HG02870 (cell line): ENCODE results near the gene OR6C1.
"Not testable (repeated sequence)": the region's sequence is repeated elsewhere in the genome, so short reads cannot be mapped to it uniquely, and the experiment has no call there.

Experiments used
- ATAC-seq: cut with Tn5 transposase; IDR thresholded peaks from one replicate; pipeline ENCODE4 v1.9.1; 2021; ENCODE audit warnings: mild to moderate bottlenecking, moderate library complexity; ENCODE audit not compliant: unreplicated experiment

The OR6C1 gene

DNA sequence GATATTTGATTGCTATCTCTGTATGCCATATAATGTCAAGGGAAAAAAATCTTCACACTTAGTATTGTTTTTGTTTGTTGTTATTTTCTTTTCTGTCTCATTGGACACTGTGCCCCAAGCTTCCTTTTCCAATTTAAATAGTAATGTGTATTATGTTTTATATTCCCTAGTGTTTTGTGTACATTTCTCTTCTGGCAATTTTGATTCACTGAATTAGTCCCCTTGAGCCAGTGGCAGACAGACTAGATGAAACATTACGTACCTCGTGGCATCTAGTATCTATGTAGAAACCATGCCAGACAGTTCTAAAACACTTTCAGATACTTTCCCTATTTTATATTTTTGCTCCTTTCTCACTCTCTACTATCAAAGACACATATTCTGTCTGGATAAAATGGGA lies at the start of gene OR6C1:
Gene OR6C1 (plus strand): TSS at position 301 of the 400 bp plus-strand sequence. CDS start 6,257 bp downstream, outside the sequence.
- ATAC-seq: no peak

GRCh38 chr12:55280991-55281390 lies 33.2 kb upstream of the OR6C1 start:
- ATAC-seq: no peak

DNA sequence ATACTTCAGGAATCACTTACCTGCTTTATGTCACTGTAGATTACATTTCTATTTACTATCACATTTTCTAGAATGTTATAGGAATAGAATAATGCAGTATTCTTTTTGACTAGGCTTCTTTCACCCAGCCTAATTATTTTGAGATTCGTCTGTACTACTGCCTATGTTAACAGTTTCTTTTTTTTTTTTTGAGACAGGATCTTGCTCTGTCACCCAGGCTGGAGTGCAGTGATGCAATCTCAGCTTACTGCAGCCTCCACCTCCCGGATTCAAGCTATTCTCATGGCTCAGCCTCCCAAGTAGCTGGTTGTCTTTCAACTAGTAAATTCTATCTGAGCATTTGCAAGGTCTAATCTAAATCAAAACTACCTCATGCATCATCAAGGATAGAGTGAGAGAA lies 24.1 kb upstream of the OR6C1 start:
- no peak for ATAC-seq

DNA sequence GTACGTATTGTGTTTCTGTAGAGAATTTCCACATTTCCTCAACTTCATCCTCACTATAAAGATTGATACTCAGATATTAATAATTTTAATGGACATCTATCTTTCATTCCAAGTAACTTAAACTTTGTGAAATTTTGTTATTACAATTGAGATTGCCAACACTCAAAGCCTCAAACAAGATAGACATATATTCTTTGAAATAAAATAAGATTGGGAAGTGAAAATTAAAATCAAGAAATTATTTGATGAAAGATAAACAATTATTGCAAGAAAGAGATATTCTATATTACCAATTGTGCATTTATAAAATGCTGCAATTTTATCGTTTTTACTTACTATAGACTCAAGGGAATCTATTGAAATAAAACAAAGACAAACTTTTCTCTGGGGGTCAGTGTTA lies 17.7 kb upstream of the OR6C1 start, which contains the start of gene OR6C6:
Gene OR6C6 (minus strand): TSS at position 101 of the 400 bp plus-strand sequence. CDS start 1,337 bp downstream, outside the sequence.
- no peak for ATAC-seq

DNA sequence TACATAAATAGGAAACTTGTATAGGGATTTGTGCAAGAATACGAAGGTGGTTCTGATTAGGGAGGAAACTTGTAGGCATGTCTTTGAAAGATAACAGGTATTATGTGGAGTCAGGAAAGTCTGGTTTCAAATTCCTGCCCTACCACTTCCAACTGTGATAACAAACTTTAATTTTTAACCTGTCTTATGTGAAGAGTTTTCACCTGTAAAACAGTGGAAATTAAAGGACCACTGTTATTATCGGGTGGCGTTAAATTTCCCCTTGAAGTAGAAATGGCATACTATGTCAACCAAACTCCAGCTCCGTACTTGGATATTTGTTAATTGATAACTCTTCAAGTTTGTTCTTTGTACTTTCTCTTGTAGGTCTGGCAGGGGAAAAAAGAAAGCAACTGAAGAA lies 6.1 kb downstream of the OR6C1 start:
- no peak for ATAC-seq

DNA sequence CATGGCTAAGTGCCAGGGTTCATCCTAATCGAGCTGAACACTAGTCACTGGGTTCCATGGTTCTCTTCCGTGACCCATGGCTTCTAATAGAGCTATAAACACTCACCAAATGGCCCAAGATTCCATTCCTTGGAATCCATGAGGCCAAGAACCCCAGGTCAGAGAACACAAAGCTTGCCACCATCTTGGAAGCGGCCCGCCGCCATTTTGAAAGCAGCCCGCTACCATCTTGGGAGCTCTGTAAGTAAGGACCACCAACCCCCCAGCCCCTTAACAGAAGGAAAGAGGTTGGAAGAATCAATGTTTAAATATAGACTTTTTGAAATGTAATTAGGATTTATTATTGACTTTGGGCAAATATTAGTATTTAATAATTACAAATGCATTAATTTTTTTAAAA lies 11.7 kb downstream of the OR6C1 start:
- ATAC-seq: not testable (repeated sequence)

DNA sequence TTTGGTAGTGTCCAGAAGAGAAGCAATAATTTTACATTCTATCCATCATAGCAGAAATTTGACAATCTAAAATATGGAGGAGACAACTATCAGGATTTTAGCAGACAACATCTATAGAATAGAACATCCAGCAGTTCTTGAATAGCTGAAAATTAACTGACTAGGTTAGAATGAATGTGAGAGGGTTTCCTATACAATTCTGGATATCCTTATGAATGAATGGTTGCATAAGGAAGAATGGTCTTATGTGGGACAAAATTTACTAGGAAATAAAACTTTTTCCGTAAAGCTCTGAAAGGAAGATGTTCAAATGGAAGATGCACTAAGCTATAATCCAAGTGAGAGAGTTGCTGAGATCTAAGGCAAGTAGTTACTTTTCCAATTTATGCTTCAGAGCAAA lies 16.3 kb downstream of the OR6C1 start, which contains the start of gene OR6C3:
Gene OR6C3 (plus strand): TSS at position 301 of the 400 bp plus-strand sequence. CDS start 955 bp downstream, outside the sequence.
- ATAC-seq: no peak

- ATAC-seq: no peak
Observed at GRCh38 chr12:55336002-55336401, 21.9 kb downstream of the OR6C1 start.

DNA sequence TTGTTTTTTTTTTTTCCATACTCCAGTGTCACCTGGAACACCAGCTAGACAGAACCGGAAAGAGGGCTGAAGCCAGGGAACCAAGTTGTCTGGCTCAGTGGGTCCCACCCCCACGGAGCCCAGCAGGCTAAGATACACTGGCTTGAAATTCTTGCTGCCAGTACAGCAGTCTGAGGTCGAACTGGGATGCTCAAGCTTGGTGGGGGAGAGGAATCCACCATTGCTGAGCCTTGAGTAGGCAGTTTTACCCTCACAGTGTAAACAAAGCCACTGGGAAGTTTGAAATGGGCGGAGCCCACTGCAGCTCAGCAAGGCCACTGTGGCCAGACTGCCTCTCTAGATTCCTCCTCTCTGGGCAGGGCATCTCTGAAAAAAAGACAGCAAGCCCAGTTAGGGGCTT lies 41.2 kb downstream of the OR6C1 start:
- not testable (repeated sequence) for ATAC-seq

DNA sequence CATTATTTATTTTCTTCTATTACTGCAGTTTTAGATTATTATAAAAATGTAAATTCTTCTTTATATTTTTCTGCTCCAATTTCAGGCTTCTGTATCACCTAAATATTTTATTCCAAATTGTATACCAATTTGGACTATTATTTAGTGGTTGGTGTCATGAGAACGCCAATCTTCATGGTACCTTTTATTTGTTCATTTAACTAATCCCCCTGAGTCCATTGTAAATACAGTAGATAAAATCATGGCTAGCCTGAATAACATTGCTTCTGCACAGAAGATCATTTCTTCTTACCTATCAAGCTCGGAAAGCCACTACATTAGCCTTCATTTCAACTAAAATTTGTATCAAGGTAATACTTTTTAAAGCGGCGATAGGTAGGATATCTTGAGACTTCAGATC lies 48.5 kb downstream of the OR6C1 start, which contains the start of gene OR6C75:
Gene OR6C75 (plus strand): TSS at position 301 of the 400 bp plus-strand sequence. CDS start 2,136 bp downstream, outside the sequence.
- no peak for ATAC-seq

DNA sequence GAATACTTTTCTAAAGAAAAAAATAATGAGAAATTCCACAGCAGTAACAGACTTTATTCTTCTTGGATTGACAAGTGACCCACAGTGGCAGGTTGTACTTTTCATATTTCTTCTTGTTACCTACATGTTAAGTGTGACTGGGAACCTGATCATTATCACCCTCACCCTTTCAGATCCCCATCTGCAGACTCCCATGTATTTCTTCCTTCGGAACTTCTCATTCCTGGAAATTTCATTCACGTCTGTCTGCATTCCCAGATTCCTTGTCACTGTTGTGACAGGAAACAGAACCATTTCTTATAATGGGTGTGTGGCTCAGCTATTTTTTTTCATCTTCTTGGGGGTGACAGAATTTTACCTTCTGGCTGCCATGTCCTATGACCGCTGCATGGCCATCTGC lies 50.9 kb downstream of the OR6C1 start:
- no peak for ATAC-seq
